ENCODE data around the gene NPIPA5.
"Not testable (repeated sequence)": the region's sequence is repeated elsewhere in the genome, so short reads cannot be mapped to it uniquely, and the experiment has no call there.

NPIPA5 gene

GRCh38 chr16:15378194-15378593, at the start of gene NPIPA5:
NPIPA5 (minus strand) TSS chr16:15378294; CDS start chr16:15378294, 0 bp downstream.
- DNase-seq, result not testable (repeated sequence)

GRCh38 chr16:15427648-15428239, 49.6 kb upstream of the NPIPA5 start:
- peak; percentile 74 for DNase-seq

GRCh38 chr16:15426796-15427195, 48.7 kb upstream of the NPIPA5 start:
- no peak for DNase-seq

GRCh38 chr16:15425861-15426260, 47.8 kb upstream of the NPIPA5 start:
- no peak for DNase-seq

- DNase-seq, result no peak
These were observed 44.1 kb upstream of the NPIPA5 start for GRCh38 chr16:15422222-15422621.

GRCh38 chr16:15421696-15422095, 43.6 kb upstream of the NPIPA5 start:
- not testable (repeated sequence) for DNase-seq

GRCh38 chr16:15418206-15418605, 40.1 kb upstream of the NPIPA5 start:
- no peak for DNase-seq

- DNase-seq, result no peak
These were observed 39.1 kb upstream of the NPIPA5 start for GRCh38 chr16:15417197-15417596.

- DNase-seq, result no peak
These were observed 37.5 kb upstream of the NPIPA5 start for GRCh38 chr16:15415511-15415985.

- not testable (repeated sequence) for DNase-seq
These were observed 31.4 kb upstream of the NPIPA5 start for GRCh38 chr16:15409476-15409875.

- not testable (repeated sequence) for DNase-seq
These were observed 29.7 kb upstream of the NPIPA5 start for GRCh38 chr16:15407756-15408155.

GRCh38 chr16:15404792-15405191, 26.7 kb upstream of the NPIPA5 start:
- DNase-seq, result no peak

- not testable (repeated sequence) for DNase-seq
These were observed 26.0 kb upstream of the NPIPA5 start for GRCh38 chr16:15404091-15404490.

- no peak for DNase-seq
These were observed 25.4 kb upstream of the NPIPA5 start for GRCh38 chr16:15403392-15403995.

- DNase-seq, result no peak
These were observed 23.9 kb upstream of the NPIPA5 start for GRCh38 chr16:15401972-15402371.

GRCh38 chr16:15400314-15400713, 22.2 kb upstream of the NPIPA5 start:
- DNase-seq, result not testable (repeated sequence)

GRCh38 chr16:15399317-15399716, 21.2 kb upstream of the NPIPA5 start:
- no peak for DNase-seq

GRCh38 chr16:15398618-15399316, 20.7 kb upstream of the NPIPA5 start:
- no peak for DNase-seq

- DNase-seq, result no peak
These were observed 19.0 kb upstream of the NPIPA5 start for GRCh38 chr16:15396948-15397594.

- not testable (repeated sequence) for DNase-seq
These were observed 18.4 kb upstream of the NPIPA5 start for GRCh38 chr16:15396509-15396829.

- DNase-seq, result peak; percentile 64
These were observed 17.8 kb upstream of the NPIPA5 start, which contains the start of gene MPV17L for GRCh38 chr16:15395631-15396508. MPV17L (plus strand) TSS chr16:15395754; CDS start chr16:15395898, 144 bp downstream.

- DNase-seq, result not testable (repeated sequence)
These were observed 14.9 kb upstream of the NPIPA5 start for GRCh38 chr16:15393025-15393424.
